ENCODE data around the gene CDCP1. TPM values are rescaled to one million over a fixed set of nuclear protein-coding genes. Genes with fewer than 3 reads are reported as not detected.
"Not testable (repeated sequence)": the region's sequence is repeated elsewhere in the genome, so short reads cannot be mapped to it uniquely, and the experiment has no call there.

Gene CDCP1
- total RNA-seq, 4 donors from 2014 or later: 0.12 to 0.82 (median 0.49) TPM

DNA sequence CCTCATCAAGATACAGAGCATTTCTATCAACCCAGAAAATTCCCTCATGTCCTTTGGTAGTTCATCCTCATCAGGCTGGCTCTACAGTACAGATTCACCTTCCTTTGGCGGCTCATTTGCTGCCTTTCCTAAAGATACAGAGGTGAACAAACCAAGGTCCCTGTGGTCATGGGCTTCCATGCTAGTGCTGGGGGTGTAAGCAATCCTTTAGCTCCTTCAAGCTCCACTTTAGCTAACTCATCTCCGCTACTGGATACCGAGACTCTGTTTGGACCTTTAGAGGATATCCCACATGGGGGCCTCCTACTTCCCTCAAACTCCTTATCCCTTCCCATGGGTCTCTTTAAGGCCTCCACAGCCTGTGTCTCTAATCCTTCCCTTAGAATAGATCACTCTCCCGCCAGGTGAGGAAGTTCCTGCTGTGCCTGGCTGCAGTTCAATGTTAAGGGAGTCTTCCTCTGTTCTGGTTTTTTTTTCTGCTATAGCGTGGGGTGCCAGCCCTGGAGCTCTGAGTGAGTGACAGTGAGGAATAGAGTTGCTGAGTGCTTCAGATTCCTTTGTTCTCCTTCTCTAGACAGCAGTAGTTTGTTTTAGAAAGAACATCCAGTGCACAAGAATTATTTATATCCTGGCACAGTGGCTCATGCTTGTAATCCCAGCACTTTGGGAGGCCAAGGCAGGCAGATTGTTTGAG, 89.4 kb downstream of the CDCP1 start:
- DNase-seq (peak; percentile 39 to 41), ATAC-seq (peak; percentile 92 to 94)
- TF ChIP-seq, protein P1, sequence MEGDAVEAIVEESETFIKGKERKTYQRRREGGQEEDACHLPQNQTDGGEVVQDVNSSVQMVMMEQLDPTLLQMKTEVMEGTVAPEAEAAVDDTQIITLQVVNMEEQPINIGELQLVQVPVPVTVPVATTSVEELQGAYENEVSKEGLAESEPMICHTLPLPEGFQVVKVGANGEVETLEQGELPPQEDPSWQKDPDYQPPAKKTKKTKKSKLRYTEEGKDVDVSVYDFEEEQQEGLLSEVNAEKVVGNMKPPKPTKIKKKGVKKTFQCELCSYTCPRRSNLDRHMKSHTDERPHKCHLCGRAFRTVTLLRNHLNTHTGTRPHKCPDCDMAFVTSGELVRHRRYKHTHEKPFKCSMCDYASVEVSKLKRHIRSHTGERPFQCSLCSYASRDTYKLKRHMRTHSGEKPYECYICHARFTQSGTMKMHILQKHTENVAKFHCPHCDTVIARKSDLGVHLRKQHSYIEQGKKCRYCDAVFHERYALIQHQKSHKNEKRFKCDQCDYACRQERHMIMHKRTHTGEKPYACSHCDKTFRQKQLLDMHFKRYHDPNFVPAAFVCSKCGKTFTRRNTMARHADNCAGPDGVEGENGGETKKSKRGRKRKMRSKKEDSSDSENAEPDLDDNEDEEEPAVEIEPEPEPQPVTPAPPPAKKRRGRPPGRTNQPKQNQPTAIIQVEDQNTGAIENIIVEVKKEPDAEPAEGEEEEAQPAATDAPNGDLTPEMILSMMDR (IDR thresholded peaks at IDR 0.05 in 4 of 5, conservative IDR thresholded peaks at IDR 0.05 in 1 of 5): no peak
- TF ChIP-seq POLR2A (IDR thresholded peaks at IDR 0.05): no peak
- in situ Hi-C loops (cut with MboI; ENCODE audit: low sequenced_read_pairs in 4 of 4) (no loop called here), intact Hi-C loops (cut with DNase I; ENCODE audit: low total_unique reads) (loop anchor here (5.0 kb wide), 3 partner anchors 56 to 441 kb away; no protein-coding TSS in a partner anchor)
- peaks cover 28 to 37% of the 10 kb centered on the region in 2 donors for H3K4me1 ChIP-seq
- no peak overlapping the region for H3K4me3 ChIP-seq
- peak overlapping the region; percentile 69 to 86 (median 74) for H3K27ac ChIP-seq
- no peaks in the 10 kb centered on the region for H3K9me3 ChIP-seq
- H3K27me3 ChIP-seq: no peaks in the 10 kb centered on the region
- no peaks in the 10 kb centered on the region for H3K36me3 ChIP-seq

DNA sequence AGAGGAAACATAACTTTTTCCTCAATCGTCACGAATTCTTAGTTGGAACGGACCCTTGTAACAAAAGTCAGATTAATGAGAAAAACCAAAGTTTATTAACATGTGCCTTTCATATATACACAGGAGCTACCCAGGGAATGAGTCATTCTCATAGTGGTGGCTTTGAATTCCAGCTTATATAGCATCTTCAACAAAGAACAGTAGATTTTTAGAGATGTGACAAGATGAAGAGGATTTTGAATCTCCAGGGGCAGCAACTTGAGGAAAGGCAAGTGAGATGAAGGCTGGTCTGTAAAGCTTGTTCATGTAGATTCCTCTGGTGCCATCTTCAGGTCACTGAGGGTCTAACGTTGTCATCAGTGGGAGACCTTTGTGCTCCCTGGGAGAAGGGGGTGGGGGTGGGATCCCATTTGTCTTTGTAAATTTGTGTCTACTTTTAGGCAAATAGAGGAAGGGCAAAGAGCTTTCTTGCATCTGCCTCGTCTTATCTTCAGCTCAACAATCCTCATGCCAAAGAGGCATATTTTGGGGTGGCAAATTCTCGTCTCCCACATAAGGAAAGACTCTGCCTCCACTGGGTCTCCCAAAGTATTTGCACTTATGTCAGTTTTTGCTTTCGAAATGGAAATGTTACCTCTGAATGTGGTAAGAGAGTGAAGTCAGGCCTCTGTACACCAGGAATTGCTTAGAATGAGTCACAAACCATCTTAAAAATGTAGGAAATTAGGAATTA, 90.6 kb downstream of the CDCP1 start:
- intact Hi-C loops (cut with DNase I; ENCODE audit: low total_unique reads): loop anchor here (1.0 to 5.0 kb wide), 4 partner anchors 18 to 442 kb away; no protein-coding TSS in a partner anchor
- no peaks in the 10 kb centered on the region for H3K9me3 ChIP-seq
- H3K36me3 ChIP-seq: no peaks in the 10 kb centered on the region
- H3K27ac ChIP-seq: peak overlapping the region in 3 of 4 donors; percentile 31 to 86 (median 74)
- H3K4me3 ChIP-seq: no peak overlapping the region
- ATAC-seq: peak in 1 of 2 donors; percentile 49
- H3K27me3 ChIP-seq: no peaks in the 10 kb centered on the region
- no peak for DNase-seq
- TF ChIP-seq, protein P1 (IDR thresholded peaks at IDR 0.05 in 4 of 5, conservative IDR thresholded peaks at IDR 0.05 in 1 of 5): peak in 2 of 5 experiments; percentile 25 to 39
- no peak for TF ChIP-seq POLR2A (IDR thresholded peaks at IDR 0.05)
- in situ Hi-C loops (cut with MboI; ENCODE audit: low sequenced_read_pairs in 4 of 4): no loop called here
- peaks cover 28 to 37% of the 10 kb centered on the region in 2 donors for H3K4me1 ChIP-seq

DNA sequence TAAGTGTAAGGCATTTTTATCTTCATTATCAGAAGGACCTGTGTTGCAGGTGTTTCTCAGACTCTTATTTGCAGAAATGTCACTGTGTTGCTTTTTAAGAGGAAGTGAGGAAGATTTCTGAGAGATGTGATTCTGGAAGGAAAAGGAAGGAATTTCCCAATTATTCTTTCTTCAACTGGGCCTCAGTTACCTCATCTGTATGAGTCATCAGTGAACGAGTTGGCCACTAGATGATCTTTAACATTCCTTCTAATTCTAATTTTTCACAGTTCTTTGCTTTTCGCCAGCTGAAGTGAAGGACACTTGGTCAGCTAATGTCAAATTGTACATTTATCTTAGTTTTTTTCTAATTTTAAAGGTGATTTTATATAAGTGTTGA, 91.2 kb downstream of the CDCP1 start:
- peaks cover 28 to 37% of the 10 kb centered on the region in 2 donors for H3K4me1 ChIP-seq
- TF ChIP-seq POLR2A (IDR thresholded peaks at IDR 0.05): no peak
- TF ChIP-seq, protein P1 (IDR thresholded peaks at IDR 0.05 in 4 of 5, conservative IDR thresholded peaks at IDR 0.05 in 1 of 5): no peak
- intact Hi-C loops (cut with DNase I; ENCODE audit: low total_unique reads) (loop anchor here (1.0 to 5.0 kb wide), 4 partner anchors 18 to 442 kb away; no protein-coding TSS in a partner anchor), in situ Hi-C loops (cut with MboI; ENCODE audit: low sequenced_read_pairs in 4 of 4) (no loop called here)
- H3K36me3 ChIP-seq: no peaks in the 10 kb centered on the region
- ATAC-seq (peak; percentile 26 to 30), DNase-seq (no peak)
- H3K9me3 ChIP-seq: no peaks in the 10 kb centered on the region
- no peak overlapping the region for H3K4me3 ChIP-seq
- H3K27ac ChIP-seq: peak overlapping the region in 3 of 4 donors; percentile 24 to 86 (median 31)
- no peaks in the 10 kb centered on the region for H3K27me3 ChIP-seq

DNA sequence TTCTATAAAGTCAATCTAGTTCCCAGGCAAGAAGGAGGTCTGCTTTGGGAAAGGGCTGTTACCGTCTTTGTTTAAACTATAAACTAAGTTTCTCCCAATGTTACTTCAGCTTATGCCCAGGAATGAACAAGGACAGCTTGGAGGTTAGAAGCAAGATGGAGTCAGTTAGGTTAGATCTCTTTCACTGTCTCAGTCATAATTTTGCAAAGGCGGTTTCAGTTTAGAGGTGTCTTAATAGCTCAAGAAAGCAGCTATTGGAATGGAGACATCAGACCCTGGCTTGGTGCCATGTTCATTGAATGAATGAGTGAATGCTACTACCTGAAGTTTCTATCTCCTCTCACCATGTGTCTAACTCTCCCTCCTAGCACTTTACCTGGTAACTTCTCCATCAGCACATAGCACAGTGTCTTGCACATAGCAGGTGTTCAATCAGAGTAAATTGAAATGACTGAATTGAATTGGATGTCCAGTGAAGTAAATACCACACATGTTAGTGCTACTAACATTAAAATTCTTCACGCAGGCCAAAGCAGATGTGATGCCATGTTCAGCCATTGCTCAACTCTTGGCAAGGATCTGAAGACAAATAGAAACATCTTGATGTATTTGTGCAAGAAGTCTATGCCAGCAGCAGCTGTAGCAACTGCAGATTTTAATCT, 91.9 kb downstream of the CDCP1 start:
- no peak for TF ChIP-seq POLR2A (IDR thresholded peaks at IDR 0.05)
- TF ChIP-seq, protein P1 (IDR thresholded peaks at IDR 0.05 in 4 of 5, conservative IDR thresholded peaks at IDR 0.05 in 1 of 5): no peak
- intact Hi-C loops (cut with DNase I; ENCODE audit: low total_unique reads) (no loop called here), in situ Hi-C loops (cut with MboI; ENCODE audit: low sequenced_read_pairs in 4 of 4) (no loop called here)
- no peaks in the 10 kb centered on the region for H3K9me3 ChIP-seq
- peak in 1 of 2 donors; percentile 40 for DNase-seq
- peak; percentile 35 to 64 for ATAC-seq
- no peaks in the 10 kb centered on the region for H3K36me3 ChIP-seq
- H3K4me3 ChIP-seq: no peak overlapping the region
- H3K27me3 ChIP-seq: no peaks in the 10 kb centered on the region
- peaks cover 28 to 37% of the 10 kb centered on the region in 2 donors for H3K4me1 ChIP-seq
- peak overlapping the region in 2 of 4 donors; percentile 24 to 31 for H3K27ac ChIP-seq

DNA sequence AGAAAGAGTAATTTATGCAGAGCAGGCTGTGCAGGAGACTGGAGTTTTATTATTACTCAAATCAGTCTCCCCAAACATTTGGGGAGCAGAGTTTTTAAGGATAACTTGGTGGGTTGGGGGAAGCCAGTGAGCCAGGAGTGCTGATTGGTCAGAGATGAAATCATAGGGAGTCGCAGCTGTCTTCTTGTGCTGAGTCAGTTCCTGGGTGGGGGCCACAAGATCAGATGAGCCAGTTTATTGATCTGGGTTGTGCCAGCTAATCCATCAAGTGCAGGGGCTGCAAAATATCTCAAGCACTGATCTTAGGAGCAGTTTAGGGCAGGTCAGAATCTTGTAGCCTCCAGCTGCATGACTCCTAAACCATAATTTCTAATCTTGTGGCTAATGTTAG, 92.4 kb downstream of the CDCP1 start:
- intact Hi-C loops (cut with DNase I; ENCODE audit: low total_unique reads); H3K27ac ChIP-seq; H3K4me3 ChIP-seq; H3K27me3 ChIP-seq; DNase-seq; H3K9me3 ChIP-seq; in situ Hi-C loops (cut with MboI; ENCODE audit: low sequenced_read_pairs in 4 of 4); ATAC-seq; H3K36me3 ChIP-seq: not testable (repeated sequence)
- peaks cover 28 to 37% of the 10 kb centered on the region in 2 donors for H3K4me1 ChIP-seq

Measured in gastrocnemius medialis (tissue), 4 donors.